Stimulated activated CD4-positive, alpha-beta T cell treated with anti-CD3 and anti-CD28 coated beads, Interleukin-4, amount 100 ng/mL, for 4 hours (primary cell): ENCODE data around the gene FSIP1.

Experiments used
- DNase-seq, 2 experiments: peaks; one replicate each; pipeline ENCODE4 v3.0.0-alpha.2; 2020

FSIP1 gene

GRCh38 chr15:39642011-39642640, 140.5 kb downstream of the FSIP1 start:
- no peak for DNase-seq

DNA sequence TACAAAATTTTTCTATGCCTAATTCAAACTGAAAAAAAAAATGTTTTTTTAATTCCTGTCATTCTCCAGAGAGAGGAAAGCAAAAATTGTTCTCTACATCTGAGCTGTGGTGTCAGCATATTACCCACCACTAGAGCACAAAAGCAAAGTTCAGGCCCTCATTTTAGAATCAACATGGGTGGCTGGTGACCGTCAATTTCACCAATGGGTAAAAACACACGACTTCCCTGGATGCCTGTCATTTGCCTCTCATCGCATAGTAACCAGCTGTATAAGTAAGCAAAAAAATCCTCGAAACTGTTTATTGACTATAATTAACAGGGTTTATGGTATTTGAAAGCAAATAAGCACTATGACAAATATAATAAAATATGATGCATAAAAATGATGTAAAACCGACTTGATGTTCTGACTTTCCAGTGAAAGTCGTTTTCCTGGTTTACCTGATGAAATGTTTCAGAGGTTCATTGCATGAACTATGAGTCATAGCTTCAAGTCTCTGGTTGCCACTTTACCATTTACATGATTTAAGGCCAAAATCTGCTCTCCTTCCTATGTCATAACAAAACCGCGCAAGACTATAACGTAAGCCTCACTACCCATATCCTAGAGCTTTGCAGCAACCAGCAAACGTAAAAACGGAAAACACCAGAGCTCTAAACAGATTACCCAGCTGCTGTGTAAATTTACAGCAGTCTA, 141.3 kb downstream of the FSIP1 start:
- no peak for DNase-seq

DNA sequence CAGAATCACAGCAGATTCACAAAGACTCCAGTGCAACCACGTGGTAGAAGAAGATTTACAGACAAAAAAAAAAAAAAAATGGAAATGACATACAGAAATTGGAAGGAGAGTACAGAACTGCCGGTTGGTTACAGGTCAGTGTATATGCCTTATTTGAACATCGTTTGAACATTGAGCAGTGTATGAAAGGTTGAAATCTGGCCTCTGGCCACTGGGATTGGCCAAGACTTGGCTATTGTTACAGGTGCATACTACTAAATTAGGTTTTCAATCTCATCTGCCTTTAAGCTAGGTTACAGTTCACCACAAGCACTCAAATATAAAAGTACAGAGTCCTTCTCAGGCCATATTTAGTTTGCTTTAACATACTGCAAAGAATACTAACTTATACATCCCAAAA, 142.0 kb downstream of the FSIP1 start:
- DNase-seq = no peak

DNA sequence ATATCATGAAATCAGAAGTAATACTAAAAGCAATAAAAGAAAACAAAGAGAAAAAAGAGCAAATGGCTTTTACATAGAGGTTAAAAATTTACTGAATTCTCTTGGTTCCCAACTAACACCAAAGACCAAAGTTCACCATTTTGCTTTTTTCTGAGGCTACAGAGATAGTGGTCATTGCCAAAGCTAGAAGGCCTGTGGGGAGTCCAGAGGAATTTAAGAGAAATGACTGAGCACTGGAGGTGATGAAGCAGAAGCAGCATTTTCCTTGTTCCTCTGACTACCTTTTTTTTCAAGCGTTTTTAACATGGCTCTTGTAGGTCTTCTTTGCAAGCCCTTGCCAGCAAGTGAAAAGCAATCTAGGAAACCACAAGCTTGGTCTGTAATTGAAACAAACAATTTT, 143.6 kb downstream of the FSIP1 start:
- DNase-seq = no peak

DNA sequence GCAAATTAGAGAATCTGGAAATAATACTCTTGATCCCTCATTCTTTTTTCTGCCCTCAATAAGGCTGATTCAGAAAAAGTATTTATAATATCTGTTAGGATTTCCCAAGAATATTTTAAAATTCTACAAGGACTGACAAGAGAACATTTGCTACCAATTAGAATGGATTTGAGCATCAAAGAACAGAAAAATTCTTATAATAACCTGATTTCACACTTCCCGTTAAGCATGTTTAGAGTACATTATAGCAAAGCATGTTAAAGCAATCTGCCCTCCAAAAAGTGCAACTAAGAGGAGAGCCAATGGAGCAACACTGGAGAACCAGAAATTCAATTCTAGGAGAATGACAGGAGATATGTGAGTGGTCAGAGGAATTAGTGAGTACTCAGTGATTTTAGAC, 144.6 kb downstream of the FSIP1 start:
- no peak for DNase-seq

GRCh38 chr15:39631357-39631756, 151.3 kb downstream of the FSIP1 start:
- peak in 1 of 2 experiments; percentile 59 for DNase-seq

- no peak for DNase-seq
Observed at GRCh38 chr15:39629906-39630305, 152.7 kb downstream of the FSIP1 start.

DNA sequence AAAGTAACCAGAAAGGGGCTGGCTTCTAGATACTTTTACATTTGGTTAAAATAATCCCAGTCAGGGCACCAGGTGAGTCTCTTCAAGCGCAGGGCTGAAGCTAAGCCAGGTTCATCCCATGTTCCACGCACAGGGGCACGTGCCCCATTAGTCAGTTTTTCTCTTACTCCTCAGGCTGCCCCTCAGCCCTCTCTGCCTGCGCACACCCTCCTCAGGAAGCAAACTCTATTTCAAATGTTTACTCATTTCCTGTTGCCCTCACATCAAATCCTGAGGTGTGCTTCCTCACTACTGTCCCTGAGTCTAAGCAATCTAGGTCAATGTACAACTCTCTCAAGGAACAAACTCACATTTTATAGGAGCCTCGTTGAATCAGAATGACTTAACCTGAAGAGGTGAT, 153.3 kb downstream of the FSIP1 start:
- peak; percentile 43 to 80 for DNase-seq

DNA sequence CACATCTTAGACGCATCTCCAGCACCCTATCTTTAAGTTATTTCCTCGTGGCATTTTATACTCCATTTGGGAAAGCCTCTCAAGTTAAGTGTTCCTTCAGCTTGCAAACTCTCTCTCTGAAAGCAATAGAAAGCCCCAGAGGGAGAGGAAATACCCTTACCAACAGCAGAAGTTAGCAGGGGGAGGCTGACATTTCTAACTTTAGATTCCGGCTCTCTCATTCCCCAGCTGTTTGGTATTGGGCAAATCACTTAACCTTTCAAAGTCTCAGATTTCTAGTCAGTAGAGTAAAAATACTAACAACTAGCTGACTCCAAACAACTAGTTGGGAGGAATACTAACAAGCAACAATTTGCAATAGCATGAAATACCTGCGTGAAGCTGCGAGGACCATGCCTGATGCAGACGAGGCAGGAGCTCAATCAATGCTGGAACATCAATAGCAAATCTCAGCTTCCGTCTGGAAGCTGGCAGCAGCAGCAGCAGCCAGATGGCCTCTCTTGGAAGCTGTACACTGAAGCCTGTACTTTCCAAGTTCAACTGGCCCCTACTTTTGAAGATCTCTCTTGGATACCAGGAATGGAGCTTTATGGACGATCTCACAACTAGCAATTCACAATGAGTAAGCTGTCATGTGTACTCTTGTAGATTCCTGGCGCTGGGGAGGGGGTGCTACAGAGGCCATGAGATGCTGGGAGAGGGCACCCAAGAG, 153.9 kb downstream of the FSIP1 start:
- DNase-seq = no peak

DNA sequence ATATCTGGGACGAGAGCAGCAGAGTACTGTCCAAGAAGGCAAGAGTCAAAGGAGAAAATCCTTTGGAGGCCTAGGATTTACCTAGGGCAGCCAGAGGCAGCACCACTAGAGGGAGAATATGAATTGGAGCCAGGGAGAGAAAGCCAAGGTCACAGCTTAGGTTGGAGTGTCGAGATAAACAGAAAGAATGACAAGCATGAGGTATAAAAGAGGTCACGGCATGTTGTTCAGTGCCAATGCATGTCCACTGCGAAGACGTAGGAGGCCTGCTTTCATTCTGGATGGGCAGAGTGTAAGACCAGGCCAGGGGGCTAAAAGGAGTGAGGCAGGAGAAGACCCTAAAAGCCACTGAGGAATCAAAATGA, 154.5 kb downstream of the FSIP1 start:
- DNase-seq = no peak

DNA sequence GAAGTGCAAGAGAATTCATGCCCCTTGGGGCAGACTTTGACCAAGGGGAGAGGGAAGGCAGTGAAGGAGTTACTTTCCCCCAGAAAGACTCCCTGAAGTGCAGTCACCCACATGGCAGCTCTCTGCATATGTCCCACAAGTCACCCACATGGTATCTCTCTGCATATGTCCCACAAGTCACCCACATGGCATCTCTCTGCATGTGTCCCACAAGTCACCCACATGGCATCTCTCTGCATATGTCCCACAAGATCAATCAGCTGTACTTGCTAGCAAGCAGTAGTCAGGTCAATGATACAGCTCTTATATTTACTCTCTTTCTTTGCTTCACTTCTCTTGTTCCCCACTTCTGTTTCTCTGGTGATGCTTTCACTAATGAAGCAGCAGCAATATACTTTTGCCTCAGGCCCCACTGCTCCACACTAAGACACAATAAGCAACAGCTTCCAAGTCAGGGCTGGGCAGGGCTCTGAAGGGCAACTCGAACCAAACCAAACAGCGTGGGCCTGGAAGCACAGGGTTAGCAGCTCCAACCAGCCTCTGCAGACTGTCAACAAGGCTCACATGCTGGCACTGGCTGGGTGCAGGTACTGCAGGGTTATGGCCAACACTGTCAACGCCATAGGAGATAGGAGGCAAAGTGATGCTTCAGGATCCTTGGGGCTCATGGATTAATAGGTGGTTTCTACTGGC, 155.0 kb downstream of the FSIP1 start:
- no peak for DNase-seq

DNA sequence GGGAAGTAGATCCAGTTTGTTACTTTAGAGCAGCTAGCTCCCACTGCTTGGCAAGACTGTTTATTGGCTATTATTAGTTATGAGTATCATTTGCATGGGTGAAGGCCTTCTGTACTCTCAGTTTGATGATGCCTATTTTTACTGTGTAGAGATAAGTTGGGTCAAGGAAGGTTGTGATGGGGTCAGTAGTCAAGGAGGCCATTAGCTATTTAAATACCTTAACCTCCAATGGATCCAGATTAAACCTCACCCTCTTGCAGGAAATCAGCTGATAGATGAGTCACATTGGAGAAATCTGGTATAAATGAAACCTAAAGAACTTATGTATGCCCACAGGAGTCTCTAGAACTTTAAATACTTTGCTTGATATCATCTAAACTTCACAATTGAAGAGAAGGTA, 156.8 kb downstream of the FSIP1 start:
- DNase-seq = no peak

DNA sequence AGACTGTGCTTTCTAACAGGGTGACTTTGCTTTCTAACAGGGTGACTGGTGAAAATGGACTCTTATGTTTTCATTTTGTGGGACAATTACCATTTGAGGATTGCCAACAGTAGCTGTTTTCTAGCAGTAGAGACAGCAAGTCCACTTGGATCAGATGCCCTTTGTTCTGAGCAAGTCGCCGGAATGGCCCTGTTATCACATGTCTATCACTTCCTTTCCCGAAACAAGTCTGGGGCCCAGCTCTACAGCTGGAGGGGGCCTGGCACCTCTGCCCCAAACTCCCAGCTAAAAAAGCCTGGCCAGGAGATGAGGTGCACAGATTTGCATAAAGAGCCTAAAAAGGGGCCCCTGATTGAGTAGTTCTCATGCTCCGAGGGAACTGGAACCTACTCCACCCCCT, 157.2 kb downstream of the FSIP1 start:
- DNase-seq = no peak

DNA sequence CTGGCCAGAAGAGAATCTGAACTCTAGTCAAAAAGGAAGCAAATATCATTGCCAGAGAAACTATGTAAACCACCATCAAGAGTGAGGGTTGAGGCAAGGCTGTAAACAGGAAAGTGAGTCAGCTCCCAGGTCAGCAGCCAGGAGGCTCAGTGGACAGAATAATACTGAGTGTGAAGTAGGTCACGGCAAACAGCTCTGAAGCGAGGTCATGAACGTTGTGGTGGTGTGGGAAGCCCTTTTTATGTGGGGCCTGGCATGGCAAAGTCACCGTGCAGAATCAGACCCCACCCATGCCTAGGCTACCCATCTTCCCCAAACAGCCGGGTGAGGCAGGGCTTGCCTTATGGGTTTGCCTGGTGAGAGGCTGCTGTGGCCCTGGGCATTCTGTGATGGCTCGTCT, 157.8 kb downstream of the FSIP1 start:
- peak in 1 of 2 experiments; percentile 52 for DNase-seq

GRCh38 chr15:39623529-39623931, 159.1 kb downstream of the FSIP1 start:
- no peak for DNase-seq

DNA sequence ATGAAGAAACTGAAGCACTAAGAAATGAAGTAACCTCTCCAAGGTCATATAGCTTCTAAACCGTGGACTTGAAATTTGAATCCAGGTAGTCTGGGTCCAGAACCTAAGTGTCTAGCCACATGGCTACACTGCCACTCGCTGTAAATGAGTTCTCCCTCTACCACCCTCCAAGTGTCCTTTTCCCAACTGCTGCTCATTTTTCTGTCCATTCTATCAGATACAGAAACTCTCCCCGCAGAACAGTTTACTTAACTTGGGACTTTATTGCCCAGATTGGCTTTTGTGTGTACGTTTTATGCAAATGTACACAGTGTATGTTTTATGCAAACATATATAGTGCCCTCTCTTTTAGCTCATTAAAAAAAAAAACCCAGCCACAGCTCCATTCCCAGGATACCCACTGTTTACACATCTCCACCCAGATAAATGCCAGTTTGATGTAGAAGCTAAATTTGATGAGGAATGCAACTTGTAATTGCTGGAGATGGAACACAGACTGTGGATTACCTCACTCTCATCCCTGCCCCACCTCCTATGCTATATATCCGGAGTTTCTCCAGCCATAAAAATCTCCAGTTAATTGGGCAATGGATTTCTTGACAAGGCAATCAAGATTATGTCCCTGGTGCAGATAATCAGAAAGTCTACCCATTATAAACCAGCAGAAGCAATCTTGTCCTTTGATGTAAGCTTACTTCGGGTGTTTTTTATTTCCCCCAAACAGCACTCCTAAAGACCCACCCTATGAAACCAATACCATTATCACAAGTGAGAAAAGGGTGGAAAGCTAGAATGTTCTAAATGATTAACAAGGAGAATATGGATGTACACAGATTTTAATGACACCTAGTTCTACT, 159.8 kb downstream of the FSIP1 start:
- DNase-seq = no peak

DNA sequence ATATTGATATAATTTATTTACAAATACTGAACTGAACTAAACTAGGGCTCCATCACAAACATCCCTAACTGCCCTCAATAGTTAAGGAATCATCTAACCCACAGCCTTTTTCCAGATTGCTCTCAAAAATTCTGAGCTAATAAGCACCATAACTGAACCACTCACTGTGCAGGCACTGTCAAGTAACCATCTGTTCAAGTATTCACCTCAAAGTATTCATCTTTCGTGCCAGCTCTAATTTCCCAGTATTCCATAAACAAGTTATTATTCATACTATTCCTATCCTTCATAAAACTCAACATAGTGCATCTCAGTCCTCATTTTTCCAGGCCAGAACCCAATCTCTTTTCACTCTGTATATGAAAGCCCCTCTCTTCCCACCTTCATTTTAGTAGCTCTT, 160.7 kb downstream of the FSIP1 start:
- DNase-seq = no peak

- DNase-seq = no peak
Observed at GRCh38 chr15:39621210-39621609, 161.4 kb downstream of the FSIP1 start.

DNA sequence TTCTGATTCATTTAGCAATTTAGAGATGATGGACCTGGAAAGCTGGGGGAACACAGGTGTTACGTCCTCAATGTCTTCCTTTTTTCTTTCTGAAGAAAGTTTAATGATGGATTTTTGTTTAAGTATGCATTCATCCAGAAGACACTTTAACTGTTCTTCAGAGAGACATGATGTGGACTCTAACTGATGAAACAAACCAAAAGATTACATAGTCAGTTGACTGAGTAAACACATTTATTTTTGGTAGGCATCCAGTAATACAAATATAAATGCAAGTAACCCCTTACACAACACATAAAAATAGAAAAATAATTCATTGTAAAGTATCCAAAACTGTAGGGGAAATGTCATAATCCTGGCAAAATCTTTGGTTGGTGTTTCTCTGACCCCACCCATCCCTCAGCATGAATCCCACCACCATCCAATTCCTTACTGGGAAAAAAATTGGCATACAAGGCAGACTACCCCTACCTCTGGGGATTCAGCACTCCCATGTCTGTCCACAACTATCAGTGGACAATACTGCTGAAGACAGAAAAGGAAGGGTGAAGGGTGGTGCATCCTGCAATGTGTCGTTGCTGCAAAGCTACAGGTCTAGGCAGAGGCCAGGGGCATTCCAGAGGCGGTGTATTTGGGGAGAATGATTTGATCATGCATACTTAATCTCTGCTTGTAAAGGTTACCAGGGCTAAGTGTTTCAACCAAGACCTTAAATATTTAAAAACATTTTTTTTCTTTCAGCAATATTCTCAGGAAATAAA, 164.4 kb downstream of the FSIP1 start:
- no peak for DNase-seq

DNA sequence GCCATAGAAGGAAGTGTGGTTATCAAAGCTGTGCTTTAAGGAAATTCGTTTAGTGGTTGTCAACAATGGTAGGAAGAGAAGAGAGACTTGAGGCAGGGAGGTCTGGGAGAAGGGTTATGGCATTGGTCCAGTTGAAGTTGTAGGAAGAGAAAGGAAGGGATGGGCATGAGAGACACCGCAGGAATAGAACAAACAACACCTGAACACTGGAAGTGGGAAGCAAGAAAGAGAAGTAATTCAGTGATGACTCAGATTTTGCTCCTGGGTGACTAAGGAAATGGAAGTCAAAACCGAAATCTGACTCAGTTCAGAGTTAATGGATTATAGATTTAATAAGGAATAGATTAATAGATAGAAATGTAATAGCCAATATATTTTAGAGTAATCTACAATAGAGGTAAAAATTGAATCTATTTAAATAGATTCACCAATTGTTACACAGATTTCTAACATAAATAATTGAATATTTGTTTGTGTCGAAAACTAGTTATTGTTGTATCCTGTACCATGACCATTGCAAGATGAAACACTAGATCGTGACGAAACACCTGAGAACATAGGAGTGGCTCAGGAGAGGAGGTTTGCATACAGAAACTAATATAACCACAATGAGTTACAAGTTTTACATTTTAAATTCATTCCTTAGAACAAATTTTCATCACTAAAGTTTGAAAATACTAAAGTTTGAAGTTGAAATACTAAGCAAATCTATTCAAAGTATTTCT, 165.7 kb downstream of the FSIP1 start:
- no peak for DNase-seq

DNA sequence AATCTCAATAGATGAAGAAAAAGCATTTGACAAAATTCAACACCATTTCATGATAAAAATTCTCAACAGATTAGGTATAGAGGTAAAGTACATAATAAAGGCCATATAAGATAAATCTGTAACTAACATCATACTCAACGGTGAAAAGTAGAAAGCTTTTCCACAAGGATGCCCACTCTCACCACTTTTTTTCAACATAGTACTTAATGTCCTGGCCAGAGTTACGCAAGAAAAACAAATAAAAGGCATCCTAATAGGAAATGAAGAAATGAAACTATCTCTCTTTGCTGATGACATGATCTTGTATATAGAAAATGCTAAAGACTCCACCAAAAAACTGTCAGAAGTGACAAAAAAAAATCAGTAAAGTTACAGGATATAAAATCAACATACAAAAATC, 168.8 kb downstream of the FSIP1 start:
- DNase-seq = no peak
